Activated T-cell treated with anti-CD3 and anti-CD28 coated beads, Interleukin-2, amount 50 U/mL, for 4 hours (primary cell): ENCODE data around the gene CMKLR1. TPM values are rescaled to one million over a fixed set of nuclear protein-coding genes. Genes with fewer than 3 reads are reported as not detected.
A peak's percentile ranks its signal among the peaks of the same experiment; 100 is the strongest.

Experiments used
- ATAC-seq, 2 donors: fragments of 200-7000 bp; cut with Tn5 transposase; one replicate each; pipeline ENCODE4 v1.10.0; 2021
- DNase-seq: peaks from one replicate; pipeline ENCODE4 v3.0.0-alpha.2; 2020
- H3K27me3 Mint-ChIP-seq: one replicate; pipeline ENCODE4 v1.8.0; 2021; ENCODE audit warnings: low read depth, mixed read lengths
- H3K36me3 Mint-ChIP-seq: one replicate; pipeline ENCODE4 v1.8.0; 2022; ENCODE audit warnings: mixed read lengths; ENCODE audit not compliant: insufficient read depth
- H3K4me1 Mint-ChIP-seq: one replicate; pipeline ENCODE4 v1.8.0; 2021; ENCODE audit warnings: low read depth, mixed read lengths
- H3K4me3 Mint-ChIP-seq: one replicate; pipeline ENCODE4 v1.8.0; 2021; ENCODE audit warnings: mild to moderate bottlenecking, moderate library complexity, mixed read lengths
- H3K9me3 Mint-ChIP-seq: one replicate; pipeline ENCODE4 v1.8.0; 2021; ENCODE audit warnings: mixed read lengths
- total RNA-seq, 3 donors: library from RNA; stranded (reverse); gene quantifications; one replicate each; pipeline ENCODE4 v1.2.1, GENCODE V29; 2021

The CMKLR1 gene
- total RNA-seq, 3 donors from 2014 or later, result 0.08 to 0.11 TPM; not detected in 1

- H3K36me3 Mint-ChIP-seq, result no peaks in the 10 kb centered on the region
- ATAC-seq (no peak), DNase-seq (no peak)
- H3K27me3 Mint-ChIP-seq, result no peaks in the 10 kb centered on the region
- H3K9me3 Mint-ChIP-seq, result no peaks in the 10 kb centered on the region
- H3K4me3 Mint-ChIP-seq, result no peak overlapping the region
- peaks cover 23% of the 10 kb centered on the region for H3K4me1 Mint-ChIP-seq
Observed at GRCh38 chr12:108318472-108319275, 20.4 kb downstream of the CMKLR1 start.

- peaks cover 27% of the 10 kb centered on the region for H3K4me1 Mint-ChIP-seq
- no peaks in the 10 kb centered on the region for H3K9me3 Mint-ChIP-seq
- no peak overlapping the region for H3K4me3 Mint-ChIP-seq
- H3K36me3 Mint-ChIP-seq, result no peaks in the 10 kb centered on the region
- ATAC-seq, result no peak
- DNase-seq, result no peak
- no peaks in the 10 kb centered on the region for H3K27me3 Mint-ChIP-seq
Observed at GRCh38 chr12:108317308-108318234, 21.5 kb downstream of the CMKLR1 start.

DNA sequence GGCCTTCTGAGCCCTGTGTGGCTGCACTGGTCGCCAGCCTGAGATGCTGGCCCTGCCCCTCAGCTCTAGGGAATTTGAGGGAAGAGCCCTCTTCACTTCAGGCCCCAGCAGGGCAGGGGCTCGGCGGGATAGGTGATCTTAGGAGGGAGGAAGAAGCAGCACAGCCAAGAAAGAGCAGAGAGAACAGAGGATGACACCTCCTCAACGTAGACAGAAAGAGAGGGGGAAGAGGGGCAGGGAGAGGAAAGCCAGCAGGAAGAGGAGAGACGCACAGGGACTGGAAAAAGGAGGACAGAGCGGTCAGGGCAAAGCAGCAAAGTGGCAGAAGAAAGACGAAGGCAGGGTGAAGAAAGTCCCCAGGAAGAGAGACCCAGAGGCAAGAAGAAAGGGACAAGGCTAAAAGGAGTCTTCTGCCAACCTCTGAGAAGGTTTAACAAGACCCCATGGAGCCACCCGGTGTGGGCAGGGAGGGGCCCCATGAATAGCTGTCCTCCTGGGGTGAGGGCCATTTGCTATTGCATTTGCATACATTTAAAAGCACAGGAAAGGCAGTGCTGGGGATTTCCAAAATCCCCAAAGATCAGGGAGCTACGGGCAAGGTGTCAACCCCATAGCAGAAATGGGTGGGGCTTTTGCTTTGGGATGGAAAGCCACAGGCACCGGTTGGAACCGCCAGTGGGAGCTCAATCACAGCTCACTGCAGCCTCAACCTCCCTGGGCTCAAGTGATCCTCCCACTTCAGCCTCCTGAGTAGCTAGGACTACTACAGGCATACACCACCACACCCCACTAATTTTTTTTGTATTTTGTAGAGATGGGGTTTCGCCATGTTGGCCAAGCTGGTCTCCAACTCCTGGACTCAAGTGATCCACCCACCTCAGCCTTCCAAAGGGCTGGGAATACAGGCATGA lies 22.7 kb downstream of the CMKLR1 start:
- DNase-seq, result no peak
- peaks cover 34% of the 10 kb centered on the region for H3K4me1 Mint-ChIP-seq
- no peaks in the 10 kb centered on the region for H3K36me3 Mint-ChIP-seq
- no peak overlapping the region for H3K4me3 Mint-ChIP-seq
- H3K9me3 Mint-ChIP-seq, result no peaks in the 10 kb centered on the region
- ATAC-seq, result no peak
- no peaks in the 10 kb centered on the region for H3K27me3 Mint-ChIP-seq

GRCh38 chr12:108315486-108316105 lies 23.5 kb downstream of the CMKLR1 start:
- H3K4me1 Mint-ChIP-seq, result peaks cover 34% of the 10 kb centered on the region

DNA sequence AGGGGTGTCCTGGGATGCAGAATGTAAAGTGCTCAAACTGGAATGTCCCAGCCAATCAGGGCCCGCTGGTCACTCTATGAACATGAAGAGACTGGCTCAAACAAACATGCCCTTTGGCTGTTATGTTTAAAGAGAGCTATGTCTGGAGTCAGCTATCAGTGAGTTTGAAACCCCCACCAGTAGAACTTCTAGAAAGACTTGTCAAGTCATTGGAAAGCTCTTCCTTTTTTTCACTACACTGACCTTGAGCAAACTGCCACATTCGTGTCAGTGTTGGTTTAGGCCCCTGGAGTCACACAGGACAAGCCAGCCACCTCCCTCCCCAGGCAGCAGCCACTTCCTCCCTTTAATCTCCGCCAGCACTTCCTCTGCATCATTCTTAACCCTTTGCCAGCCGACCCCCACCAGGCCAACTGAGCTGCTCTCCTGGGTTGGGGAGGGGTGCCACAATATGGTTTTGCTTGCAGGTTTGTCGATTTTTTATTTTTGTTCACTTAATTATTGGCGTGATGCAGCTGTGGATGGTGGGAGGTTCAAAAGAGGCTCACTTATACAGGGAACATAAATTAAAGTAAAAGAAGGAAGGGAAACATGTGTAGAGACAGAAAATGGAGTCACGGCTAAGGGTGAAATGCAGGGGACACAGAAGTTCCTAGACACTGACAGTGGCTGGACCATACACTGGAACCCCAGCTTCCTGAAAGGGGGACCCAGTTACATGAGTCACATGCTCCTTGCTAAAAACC lies 25.3 kb downstream of the CMKLR1 start:
- DNase-seq (no peak), ATAC-seq (no peak)
- Mint-ChIP-seq H3K36me3 (no peaks in the 10 kb centered on the region), H3K9me3 (no peaks in the 10 kb centered on the region), H3K27me3 (no peaks in the 10 kb centered on the region), H3K4me3 (peak overlapping the region; percentile 54), H3K4me1 (peaks cover 34% of the 10 kb centered on the region)

More at GRCh38 chr12:108315486-108316105, 23.5 kb downstream of the CMKLR1 start:
- H3K9me3 Mint-ChIP-seq, result no peaks in the 10 kb centered on the region
- DNase-seq (no peak), ATAC-seq (no peak)
- H3K4me3 Mint-ChIP-seq, result no peak overlapping the region
- no peaks in the 10 kb centered on the region for H3K36me3 Mint-ChIP-seq
- no peaks in the 10 kb centered on the region for H3K27me3 Mint-ChIP-seq

GRCh38 chr12:108313241-108313605 lies 25.9 kb downstream of the CMKLR1 start:
- no peaks in the 10 kb centered on the region for H3K9me3 Mint-ChIP-seq

DNA sequence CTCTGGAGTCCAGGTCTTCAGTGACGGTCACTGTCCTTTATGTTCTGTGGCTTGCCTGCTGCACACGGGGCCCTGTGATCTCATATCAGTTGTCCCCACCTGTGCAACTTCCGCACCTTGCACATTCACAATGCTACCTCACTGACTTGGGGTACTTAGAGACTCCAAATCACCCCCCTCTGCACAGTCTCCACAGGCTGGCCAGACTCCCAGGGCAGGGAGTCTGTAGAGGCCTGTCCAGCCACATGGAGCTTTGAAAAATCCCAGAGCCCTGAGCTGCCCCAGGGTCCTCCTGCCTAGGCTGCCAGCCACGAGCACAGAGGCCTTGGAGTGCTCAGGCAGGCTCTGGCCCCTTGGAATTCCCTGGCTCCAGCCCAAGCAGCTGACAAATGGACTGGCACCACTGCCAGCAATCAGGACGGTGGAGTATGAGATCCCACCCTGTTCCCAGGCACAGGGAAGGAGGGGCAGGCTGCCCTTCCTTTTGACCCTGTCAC lies 26.4 kb downstream of the CMKLR1 start:
- Mint-ChIP-seq H3K27me3 (no peaks in the 10 kb centered on the region), H3K4me1 (peaks cover 34% of the 10 kb centered on the region), H3K9me3 (no peaks in the 10 kb centered on the region), H3K4me3 (no peak overlapping the region), H3K36me3 (no peaks in the 10 kb centered on the region)
- ATAC-seq (no peak), DNase-seq (no peak)

More at GRCh38 chr12:108313241-108313605, 25.9 kb downstream of the CMKLR1 start:
- no peak for ATAC-seq
- no peaks in the 10 kb centered on the region for H3K27me3 Mint-ChIP-seq
- H3K36me3 Mint-ChIP-seq, result no peaks in the 10 kb centered on the region
- no peak overlapping the region for H3K4me3 Mint-ChIP-seq
- H3K4me1 Mint-ChIP-seq, result peaks cover 34% of the 10 kb centered on the region
- DNase-seq, result no peak

GRCh38 chr12:108312073-108312659 lies 26.9 kb downstream of the CMKLR1 start:
- no peak overlapping the region for H3K4me3 Mint-ChIP-seq
- ATAC-seq, result no peak
- DNase-seq, result no peak
- H3K9me3 Mint-ChIP-seq, result no peaks in the 10 kb centered on the region
- H3K27me3 Mint-ChIP-seq, result no peaks in the 10 kb centered on the region
- H3K36me3 Mint-ChIP-seq, result no peaks in the 10 kb centered on the region
- peaks cover 34% of the 10 kb centered on the region for H3K4me1 Mint-ChIP-seq

GRCh38 chr12:108311605-108312004 lies 27.5 kb downstream of the CMKLR1 start:
- ATAC-seq, result no peak
- H3K4me3 Mint-ChIP-seq, result no peak overlapping the region
- H3K27me3 Mint-ChIP-seq, result no peaks in the 10 kb centered on the region
- H3K9me3 Mint-ChIP-seq, result no peaks in the 10 kb centered on the region
- no peak for DNase-seq
- no peaks in the 10 kb centered on the region for H3K36me3 Mint-ChIP-seq
- peaks cover 38% of the 10 kb centered on the region for H3K4me1 Mint-ChIP-seq

DNA sequence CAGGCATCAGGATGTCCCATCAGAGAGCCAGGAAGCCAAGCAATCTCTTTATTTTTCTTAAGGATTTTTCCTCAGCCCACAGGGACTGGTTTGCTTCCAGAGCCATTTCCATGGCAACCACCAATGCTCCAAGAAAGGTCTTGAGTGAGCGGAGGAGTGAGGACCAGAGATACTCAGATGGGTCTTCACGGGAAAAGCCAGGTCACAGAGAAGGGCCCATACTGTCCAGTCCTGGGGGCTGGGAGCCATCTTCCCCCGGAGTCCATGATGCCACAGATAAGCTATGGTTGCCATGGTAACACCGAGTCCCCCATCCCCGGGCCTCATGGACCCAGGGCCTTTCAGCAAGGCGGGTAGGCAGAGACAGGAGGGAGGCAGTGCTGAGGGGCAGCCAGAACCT lies 28.6 kb downstream of the CMKLR1 start:
- peaks cover 39% of the 10 kb centered on the region for H3K4me1 Mint-ChIP-seq
- peaks cover 2% of the 10 kb centered on the region for H3K27me3 Mint-ChIP-seq
- no peak for DNase-seq

DNA sequence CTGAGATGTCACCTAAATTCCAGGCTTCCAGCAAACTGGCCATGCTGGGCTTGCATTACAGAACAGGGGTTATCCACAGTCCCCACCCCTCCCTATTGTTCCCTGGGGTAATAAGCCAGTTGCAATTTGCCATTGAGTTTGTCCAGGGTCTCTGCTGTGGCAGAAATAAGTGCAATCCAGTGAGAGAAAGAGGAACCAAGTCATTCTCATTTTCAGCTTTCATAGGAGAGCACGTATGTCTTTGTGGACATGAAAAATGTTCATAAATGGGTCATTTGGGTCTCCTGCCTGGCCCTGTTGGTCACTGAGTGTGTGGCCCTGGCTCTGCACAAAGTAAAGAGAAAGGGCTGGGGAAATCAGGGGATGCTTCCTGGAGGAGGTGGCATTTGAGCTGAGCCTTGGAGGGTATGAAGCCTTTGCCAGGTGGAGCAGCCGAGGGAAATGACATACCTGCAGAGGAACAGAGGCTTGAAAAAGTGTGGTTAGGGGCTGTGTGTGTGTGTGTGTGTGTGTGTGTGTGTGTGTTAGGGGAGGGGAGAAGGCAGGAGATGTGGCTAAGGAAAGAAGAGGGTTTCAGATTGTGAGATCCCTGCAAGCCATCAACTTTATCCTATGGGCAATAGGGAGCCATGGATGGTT lies 29.3 kb downstream of the CMKLR1 start:
- ATAC-seq (no peak), DNase-seq (no peak)
- no peaks in the 10 kb centered on the region for H3K36me3 Mint-ChIP-seq
- peaks cover 2% of the 10 kb centered on the region for H3K27me3 Mint-ChIP-seq
- no peaks in the 10 kb centered on the region for H3K9me3 Mint-ChIP-seq
- no peak overlapping the region for H3K4me3 Mint-ChIP-seq
- peaks cover 43% of the 10 kb centered on the region for H3K4me1 Mint-ChIP-seq

More for the DNA sequence above, 28.6 kb downstream of the CMKLR1 start:
- no peak for ATAC-seq
- Mint-ChIP-seq H3K36me3 (no peaks in the 10 kb centered on the region), H3K9me3 (no peaks in the 10 kb centered on the region), H3K4me3 (no peak overlapping the region)

GRCh38 chr12:108308395-108309085 lies 30.6 kb downstream of the CMKLR1 start:
- Mint-ChIP-seq H3K4me3 (no peak overlapping the region), H3K9me3 (no peaks in the 10 kb centered on the region), H3K36me3 (no peaks in the 10 kb centered on the region), H3K27me3 (peaks cover 2% of the 10 kb centered on the region), H3K4me1 (peaks cover 45% of the 10 kb centered on the region)
- no peak for DNase-seq
- ATAC-seq, result no peak
